Measurements from ENCODE around the gene DAB1.
A peak's percentile ranks its signal among the peaks of the same experiment; 100 is the strongest.

The DAB1 gene

DNA sequence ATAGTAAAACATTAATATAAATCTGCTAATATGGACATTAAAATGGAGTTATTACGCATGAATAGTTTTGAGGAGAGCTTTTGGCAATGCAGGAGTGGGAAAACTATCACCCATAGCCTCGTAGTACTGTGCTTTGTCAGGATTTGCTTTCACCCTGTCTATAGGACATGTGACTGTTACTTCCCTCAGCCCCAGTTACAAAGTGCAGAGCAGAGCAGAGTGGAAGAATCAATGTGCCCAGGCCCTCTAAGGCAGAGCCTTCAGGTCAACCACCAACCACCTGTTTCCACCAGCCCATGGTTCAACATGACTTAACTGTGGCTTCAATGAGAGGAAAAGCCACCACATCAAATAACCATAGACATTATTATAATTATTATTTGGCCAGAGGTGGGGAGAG is 389.1 kb downstream of the DAB1 start:
- TF ChIP-seq, protein P1, sequence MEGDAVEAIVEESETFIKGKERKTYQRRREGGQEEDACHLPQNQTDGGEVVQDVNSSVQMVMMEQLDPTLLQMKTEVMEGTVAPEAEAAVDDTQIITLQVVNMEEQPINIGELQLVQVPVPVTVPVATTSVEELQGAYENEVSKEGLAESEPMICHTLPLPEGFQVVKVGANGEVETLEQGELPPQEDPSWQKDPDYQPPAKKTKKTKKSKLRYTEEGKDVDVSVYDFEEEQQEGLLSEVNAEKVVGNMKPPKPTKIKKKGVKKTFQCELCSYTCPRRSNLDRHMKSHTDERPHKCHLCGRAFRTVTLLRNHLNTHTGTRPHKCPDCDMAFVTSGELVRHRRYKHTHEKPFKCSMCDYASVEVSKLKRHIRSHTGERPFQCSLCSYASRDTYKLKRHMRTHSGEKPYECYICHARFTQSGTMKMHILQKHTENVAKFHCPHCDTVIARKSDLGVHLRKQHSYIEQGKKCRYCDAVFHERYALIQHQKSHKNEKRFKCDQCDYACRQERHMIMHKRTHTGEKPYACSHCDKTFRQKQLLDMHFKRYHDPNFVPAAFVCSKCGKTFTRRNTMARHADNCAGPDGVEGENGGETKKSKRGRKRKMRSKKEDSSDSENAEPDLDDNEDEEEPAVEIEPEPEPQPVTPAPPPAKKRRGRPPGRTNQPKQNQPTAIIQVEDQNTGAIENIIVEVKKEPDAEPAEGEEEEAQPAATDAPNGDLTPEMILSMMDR (conservative IDR thresholded peaks at IDR 0.05; ENCODE audit: low read depth, low read length), result no peak

DNA sequence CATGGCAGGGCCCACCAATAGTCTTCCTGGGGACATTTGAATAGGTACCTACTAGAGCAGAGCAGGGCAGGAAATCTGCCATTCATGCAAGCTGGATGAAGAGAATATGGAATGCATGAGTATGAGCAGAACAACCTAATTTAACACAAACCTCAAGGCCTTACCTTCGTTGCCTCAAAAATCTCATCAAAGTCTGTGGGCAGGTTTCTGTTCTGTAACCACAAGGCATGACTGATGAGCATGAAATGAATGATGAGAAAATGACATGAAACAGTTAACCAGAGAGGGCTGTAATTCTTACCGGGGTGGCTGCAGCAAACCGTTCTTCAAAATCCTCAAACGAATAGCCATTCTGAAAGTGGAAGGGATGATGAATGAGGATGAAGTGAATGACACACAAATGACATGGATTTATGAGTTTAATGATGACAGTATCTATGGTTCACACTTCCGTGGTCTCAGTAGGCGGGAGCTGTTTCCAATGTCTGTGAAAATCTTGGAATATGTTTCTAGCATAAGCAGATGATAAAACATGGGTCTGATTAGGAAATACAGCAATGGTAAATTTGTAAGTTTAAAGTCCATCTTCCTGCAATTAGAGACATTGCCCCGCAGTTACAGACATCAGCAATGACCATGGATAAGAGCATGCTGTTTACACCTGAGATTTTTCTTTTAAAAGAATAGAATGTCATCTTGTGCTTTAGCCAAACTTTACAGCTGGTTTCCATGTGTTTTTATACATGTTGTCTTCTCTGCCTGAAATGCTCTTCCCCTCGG is 390.4 kb downstream of the DAB1 start:
- no peak overlapping the region for H3K4me3 ChIP-seq (ENCODE audit: low read length)
- TF ChIP-seq, protein P1 (conservative IDR thresholded peaks at IDR 0.05; ENCODE audit: low read depth, low read length), result no peak
- DNase-seq (ENCODE audit: low read depth), result no peak

More for the DNA sequence above, 389.1 kb downstream of the DAB1 start:
- DNase-seq (ENCODE audit: low read depth), result no peak
- no peak overlapping the region for H3K4me3 ChIP-seq (ENCODE audit: low read length)

DNA sequence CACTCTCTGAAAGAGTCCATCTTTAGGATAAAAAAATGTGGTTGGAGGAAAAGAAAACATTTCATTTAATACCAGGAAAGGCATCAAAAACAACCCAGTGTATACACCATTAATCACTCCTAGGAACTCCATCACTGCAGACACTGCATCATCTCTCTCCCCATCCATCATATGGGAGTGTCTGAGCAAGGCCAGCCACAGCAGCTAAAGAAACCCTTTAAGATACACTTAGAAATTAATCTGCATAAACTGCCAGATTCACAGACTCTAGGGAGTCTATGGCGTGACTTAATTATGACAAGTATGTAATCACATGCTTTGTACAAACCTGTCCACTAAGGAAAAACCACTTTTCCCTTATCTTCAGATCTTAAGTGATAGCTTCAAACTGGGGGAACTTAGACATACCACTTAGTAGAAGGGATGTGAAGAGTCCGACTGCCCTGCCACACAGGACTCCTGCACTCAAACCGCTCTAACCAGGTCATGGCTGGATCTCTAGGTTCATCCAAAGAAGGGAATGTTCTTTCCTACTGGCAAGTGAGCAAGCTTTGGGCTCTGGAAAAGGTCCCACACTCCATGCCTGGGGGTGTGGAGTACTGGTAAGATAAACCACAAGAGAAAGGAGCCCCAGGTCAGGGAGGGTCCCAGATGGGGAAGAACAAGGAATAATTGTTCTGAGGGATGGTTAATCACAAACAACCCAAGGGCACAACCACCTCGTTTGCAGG is 397.1 kb downstream of the DAB1 start:
- no peak overlapping the region for H3K4me3 ChIP-seq (ENCODE audit: low read length)
- TF ChIP-seq, protein P1 (conservative IDR thresholded peaks at IDR 0.05; ENCODE audit: low read depth, low read length), result no peak
- no peak for DNase-seq (ENCODE audit: low read depth)

DNA sequence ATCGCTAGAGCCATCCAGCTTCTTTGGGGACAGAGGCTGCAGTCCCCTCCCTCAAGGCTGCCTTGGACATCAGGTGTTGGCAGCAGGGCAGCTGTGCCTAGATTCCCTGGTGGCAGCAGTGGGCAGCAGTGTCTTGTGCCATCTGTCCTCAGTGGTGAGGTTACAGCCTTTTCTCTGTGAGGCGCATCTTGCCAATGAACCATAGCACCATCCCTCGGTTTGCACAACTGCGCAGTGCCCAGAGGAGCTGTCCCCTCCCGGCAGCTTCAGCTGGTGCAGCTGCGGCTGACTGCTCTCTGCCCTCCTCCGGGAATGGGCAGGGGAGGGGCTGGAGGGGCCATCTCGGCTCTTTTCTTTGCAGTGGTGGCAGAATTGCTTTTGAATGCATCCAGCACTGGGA is 399.0 kb downstream of the DAB1 start:
- TF ChIP-seq, protein P1 (conservative IDR thresholded peaks at IDR 0.05; ENCODE audit: low read depth, low read length), result peak; percentile 2
- DNase-seq (ENCODE audit: low read depth), result no peak
- no peak overlapping the region for H3K4me3 ChIP-seq (ENCODE audit: low read length)

DNA sequence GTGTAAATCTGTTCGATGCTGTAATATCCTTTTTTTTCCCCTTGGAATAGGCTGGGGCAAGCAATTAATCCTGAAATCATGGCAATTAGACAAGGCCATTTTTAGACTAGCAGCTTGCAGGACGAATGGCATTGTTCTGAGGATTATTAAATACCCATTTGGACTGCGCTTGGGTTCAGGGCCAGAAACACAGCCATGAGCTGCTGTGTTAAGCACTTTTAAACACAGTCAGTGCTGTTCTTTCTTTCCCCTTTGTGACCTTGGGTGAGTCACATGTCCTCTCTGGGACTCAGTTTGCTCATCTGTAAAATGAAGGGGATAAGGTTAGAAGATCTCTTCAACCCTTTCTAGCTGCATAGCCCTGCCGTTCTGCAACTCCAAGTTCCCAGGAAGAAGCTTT is 399.4 kb downstream of the DAB1 start:
- TF ChIP-seq, protein P1 (conservative IDR thresholded peaks at IDR 0.05; ENCODE audit: low read depth, low read length), result no peak
- H3K4me3 ChIP-seq (ENCODE audit: low read length), result no peak overlapping the region
- no peak for DNase-seq (ENCODE audit: low read depth)

DNA sequence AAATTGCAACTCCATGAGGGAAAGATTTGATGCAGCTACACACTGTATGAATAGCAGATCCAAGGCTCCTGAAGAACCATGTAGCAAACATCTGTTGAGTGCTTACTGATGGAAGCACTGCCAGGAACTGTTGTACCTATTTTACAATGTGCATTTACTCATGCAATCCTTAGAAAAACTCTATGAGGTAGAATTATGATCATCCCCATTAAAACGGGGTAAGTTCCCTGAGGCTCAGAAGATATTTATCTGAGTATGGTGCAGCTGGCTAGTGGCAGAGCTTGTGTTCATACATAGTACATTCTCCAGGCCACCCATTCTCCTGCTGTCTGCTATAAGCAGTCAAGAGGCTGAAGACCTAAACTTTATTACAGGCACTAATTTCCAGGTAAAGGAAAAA is 403.6 kb downstream of the DAB1 start:
- TF ChIP-seq, protein P1 (conservative IDR thresholded peaks at IDR 0.05; ENCODE audit: low read depth, low read length), result no peak
- no peak overlapping the region for H3K4me3 ChIP-seq (ENCODE audit: low read length)

More for the DNA sequence above, 403.6 kb downstream of the DAB1 start:
- no peak for DNase-seq (ENCODE audit: low read depth)

Data from retinal pigment epithelial cell (primary cell).